GM13976 (cell line): ENCODE results near the gene CADM1.

Experiments
- DNase-seq: peaks from one replicate; pipeline ENCODE4 v3.0.0; 2012; ENCODE audit warnings: low spot score
- CTCF ChIP-seq: IDR thresholded peaks from 2 replicates; pipeline ENCODE4 v1.5.1; 2012; ENCODE audit warnings: borderline replicate concordance, mild to moderate bottlenecking; ENCODE audit not compliant: insufficient read depth; ENCODE audit errors: extremely low read depth, missing control alignments, control extremely low read depth
- in situ Hi-C: fragments of 300-500 bp; cut with MboI; formaldehyde crosslinking; loops from one replicate; pipeline ENCODE4 v1.12.0; 2022; ENCODE audit warnings: low sequenced_read_pairs, mixed read lengths, inconsistent platforms; ENCODE audit not compliant: unreplicated experiment

CADM1 gene

GRCh38 chr11:115180272-115180671 lies 323.9 kb downstream of the CADM1 start:
- no peak for DNase-seq
- in situ Hi-C loops: no loop called here
- TF ChIP-seq CTCF: no peak

- in situ Hi-C loops: no loop called here
Measured at GRCh38 chr11:115179636-115180035, 324.6 kb downstream of the CADM1 start.

GRCh38 chr11:115178705-115179104 lies 325.5 kb downstream of the CADM1 start:
- TF ChIP-seq CTCF: no peak
- DNase-seq: no peak
- in situ Hi-C loops: no loop called here

More at GRCh38 chr11:115179636-115180035, 324.6 kb downstream of the CADM1 start:
- no peak for TF ChIP-seq CTCF
- DNase-seq: no peak

GRCh38 chr11:115173136-115173535 lies 331.1 kb downstream of the CADM1 start:
- DNase-seq: no peak
- in situ Hi-C loops: no loop called here
- no peak for TF ChIP-seq CTCF

GRCh38 chr11:115170133-115170815 lies 333.9 kb downstream of the CADM1 start:
- in situ Hi-C loops: no loop called here
- TF ChIP-seq CTCF: peak; percentile 53
- peak; percentile 43 for DNase-seq

GRCh38 chr11:115169251-115169650 lies 335.0 kb downstream of the CADM1 start:
- no peak for TF ChIP-seq CTCF
- no peak for DNase-seq
- in situ Hi-C loops: no loop called here
